Measurements from ENCODE around the gene TLNRD1.

The TLNRD1 gene

GRCh38 chr15:80970658-80971057 is 30.1 kb upstream of the TLNRD1 start:
- peak overlapping the region; percentile 31 for H3K27ac ChIP-seq
- no peak for TF ChIP-seq CTCF (conservative IDR thresholded peaks at IDR 0.05)

GRCh38 chr15:80971143-80971542 is 29.6 kb upstream of the TLNRD1 start:
- TF ChIP-seq CTCF (conservative IDR thresholded peaks at IDR 0.05), result no peak
- peak overlapping the region; percentile 31 for H3K27ac ChIP-seq

- no peak for TF ChIP-seq CTCF (conservative IDR thresholded peaks at IDR 0.05)
- H3K27ac ChIP-seq, result no peak overlapping the region; the same call in 1 of the 2 replicates
These were observed 28.4 kb upstream of the TLNRD1 start for GRCh38 chr15:80972276-80972675.

GRCh38 chr15:80974914-80975313 is 25.8 kb upstream of the TLNRD1 start:
- peak overlapping the region; percentile 89 for H3K27ac ChIP-seq
- no peak for TF ChIP-seq CTCF (conservative IDR thresholded peaks at IDR 0.05)

- H3K27ac ChIP-seq, result peak overlapping the region; percentile 89
- no peak for TF ChIP-seq CTCF (conservative IDR thresholded peaks at IDR 0.05)
These were observed 23.9 kb upstream of the TLNRD1 start for GRCh38 chr15:80976851-80977250.

- peak; percentile 74 for TF ChIP-seq CTCF (conservative IDR thresholded peaks at IDR 0.05)
- H3K27ac ChIP-seq, result peak overlapping the region; percentile 89
These were observed 23.1 kb upstream of the TLNRD1 start for GRCh38 chr15:80977627-80978036.

- H3K27ac ChIP-seq, result peak overlapping the region; percentile 9; the same call in 1 of the 2 replicates
- TF ChIP-seq CTCF (conservative IDR thresholded peaks at IDR 0.05), result no peak
These were observed 21.9 kb upstream of the TLNRD1 start for GRCh38 chr15:80978685-80979329.
